Mesenchymal stem cell (in vitro differentiated cells and primary cell): Measurements from ENCODE around the gene PCDHGA9.
"Not testable (repeated sequence)": the region's sequence is repeated elsewhere in the genome, so short reads cannot be mapped to it uniquely, and the experiment has no call there.

ENCODE experiments used
- DNase-seq: peaks from one replicate; pipeline ENCODE4 v3.0.0-alpha.2; 2013
- H2AFZ ChIP-seq: one replicate; pipeline ENCODE4 v1.6.1; 2013; ENCODE audit warnings: low read depth, mild to moderate bottlenecking, control low read depth, inconsistent platforms, low read length, moderate library complexity
- H2AK5ac ChIP-seq: 2 replicates; pipeline ENCODE4 v1.6.1; 2013; ENCODE audit warnings: low read length, moderate library complexity, mild to moderate bottlenecking, inconsistent platforms; ENCODE audit not compliant: severe bottlenecking
- H2BK120ac ChIP-seq: one replicate; pipeline ENCODE4 v1.6.1; 2013; ENCODE audit warnings: low read depth, mild to moderate bottlenecking, inconsistent platforms, low read length, moderate library complexity
- H2BK12ac ChIP-seq, 2 experiments: one replicate each; pipeline ENCODE4 v1.6.1; 2013; ENCODE audit warnings: inconsistent platforms in 2 of 2, low read length in 2 of 2, mild to moderate bottlenecking in 2 of 2, moderate library complexity in 2 of 2, control low read depth in 1 of 2
- H2BK15ac ChIP-seq: one replicate; pipeline ENCODE4 v1.6.1; 2013; ENCODE audit warnings: mild to moderate bottlenecking, low read depth, inconsistent platforms; ENCODE audit not compliant: poor library complexity, severe bottlenecking
- H2BK5ac ChIP-seq: 2 replicates; pipeline ENCODE4 v1.6.1; 2013; ENCODE audit warnings: low read depth, mild to moderate bottlenecking, low read length, control low read depth, inconsistent platforms; ENCODE audit not compliant: poor library complexity, severe bottlenecking
- H3K14ac ChIP-seq, 2 experiments: one replicate each; pipeline ENCODE4 v1.6.1; 2013; ENCODE audit warnings: inconsistent platforms in 2 of 2, low read length in 2 of 2, control low read depth in 1 of 2, mild to moderate bottlenecking in 1 of 2, moderate library complexity in 1 of 2
- H3K18ac ChIP-seq, 2 experiments: one replicate each; pipeline ENCODE4 v1.6.1; 2013; ENCODE audit warnings: inconsistent platforms in 2 of 2, low read length in 2 of 2, control low read depth in 1 of 2, low read depth in 1 of 2, mild to moderate bottlenecking in 1 of 2
- H3K23ac ChIP-seq, 2 experiments: one replicate each; pipeline ENCODE4 v1.6.1; 2013; ENCODE audit warnings: inconsistent platforms in 2 of 2, low read length in 2 of 2, mild to moderate bottlenecking in 2 of 2, moderate library complexity in 2 of 2, control low read depth in 1 of 2
- H3K27ac ChIP-seq: 2 replicates; pipeline ENCODE4 v1.5.1; 2013; ENCODE audit warnings: mild to moderate bottlenecking, moderate library complexity, low read length, control low read depth, inconsistent platforms; ENCODE audit not compliant: poor library complexity, severe bottlenecking
- H3K27me3 ChIP-seq, 2 experiments: 2 replicates each; pipeline versions ENCODE4 v1.6.1 to v1.7.0; 2013; ENCODE audit warnings: low read length in 2 of 2, mild to moderate bottlenecking in 2 of 2, moderate library complexity in 2 of 2, control low read depth in 1 of 2, inconsistent platforms in 1 of 2; ENCODE audit not compliant: control insufficient read depth in 1 of 2, insufficient read depth in 1 of 2
- H3K36me3 ChIP-seq, 2 experiments: 2 replicates each; pipeline versions ENCODE4 v1.6.1 to v1.7.0; 2013; ENCODE audit warnings: low read length in 2 of 2, control low read depth in 1 of 2, inconsistent platforms in 1 of 2, low read depth in 1 of 2, mild to moderate bottlenecking in 1 of 2; ENCODE audit not compliant: insufficient read depth in 2 of 2, control insufficient read depth in 1 of 2
- H3K4ac ChIP-seq, 2 experiments: one replicate each; pipeline ENCODE4 v1.6.1; 2013; ENCODE audit warnings: inconsistent platforms in 2 of 2, low read length in 2 of 2, mild to moderate bottlenecking in 2 of 2, moderate library complexity in 2 of 2, control low read depth in 1 of 2, low read depth in 1 of 2
- H3K4me1 ChIP-seq: 2 replicates; pipeline ENCODE4 v1.6.1; 2013; ENCODE audit warnings: low read depth, low read length, control low read depth; ENCODE audit not compliant: control insufficient read depth, insufficient read depth
- H3K4me2 ChIP-seq: 2 replicates; pipeline ENCODE4 v1.6.1; 2013; ENCODE audit warnings: low read length, mild to moderate bottlenecking, inconsistent platforms; ENCODE audit not compliant: poor library complexity, severe bottlenecking
- H3K4me3 ChIP-seq, 2 experiments: 2 replicates each; pipeline versions ENCODE4 v1.5.1 to v1.7.0; 2013; ENCODE audit warnings: low read length in 2 of 2, mild to moderate bottlenecking in 2 of 2, control low read depth in 1 of 2, low read depth in 1 of 2; ENCODE audit not compliant: insufficient read depth in 1 of 2
- H3K79me1 ChIP-seq: replicated peaks from 2 replicates; pipeline ENCODE4 v1.6.1; 2013; ENCODE audit warnings: mild to moderate bottlenecking, control low read depth, low read length, inconsistent platforms; ENCODE audit not compliant: poor library complexity, severe bottlenecking
- H3K9ac ChIP-seq: 2 replicates; pipeline ENCODE4 v1.7.0; 2013; ENCODE audit warnings: mild to moderate bottlenecking, low read length, moderate library complexity
- H3K9me3 ChIP-seq: 2 replicates; pipeline ENCODE4 v1.7.0; 2013; ENCODE audit warnings: mild to moderate bottlenecking, low read length; ENCODE audit not compliant: control insufficient read depth
- H4K8ac ChIP-seq: one replicate; pipeline ENCODE4 v1.6.1; 2013; ENCODE audit warnings: inconsistent platforms, mild to moderate bottlenecking, low read length, moderate library complexity
- H4K91ac ChIP-seq: one replicate; pipeline ENCODE4 v1.6.1; 2013; ENCODE audit warnings: mild to moderate bottlenecking, low read length, inconsistent platforms
- WGBS: methylation state at CpG from one replicate; pipeline ENCODE4 v1.1.7; 2013; ENCODE audit warnings: mixed read lengths; 5-methylcytosine and 5-hydroxymethylcytosine counted together

PCDHGA9 gene

GRCh38 chr5:141399555-141400258, 2.9 kb upstream of the PCDHGA9 start:
- no peak overlapping the region for H2BK12ac ChIP-seq
- H3K23ac ChIP-seq: no peak overlapping the region
- no peak overlapping the region for H3K4me2 ChIP-seq
- no peaks in the 10 kb centered on the region for H3K4me1 ChIP-seq
- WGBS: 96% methylated on average over 61 of the region's 61 CpGs
- H3K9ac ChIP-seq: no peak overlapping the region
- no peak overlapping the region for H2AFZ ChIP-seq
- H3K4ac ChIP-seq: no peak overlapping the region
- no peak overlapping the region for H2AK5ac ChIP-seq
- H3K4me3 ChIP-seq: peak overlapping the region; percentile 4 to 70
- H4K8ac ChIP-seq: no peak overlapping the region
- H4K91ac ChIP-seq: no peak overlapping the region
- H3K9me3 ChIP-seq: peaks cover 60% of the 10 kb centered on the region
- no peak overlapping the region for H3K18ac ChIP-seq
- DNase-seq: no peak
- H2BK120ac ChIP-seq: no peak overlapping the region
- no peak overlapping the region for H3K27ac ChIP-seq
- H3K14ac ChIP-seq: no peak overlapping the region
- no peak overlapping the region for H2BK15ac ChIP-seq
- H3K36me3 ChIP-seq: peaks cover 0 to 26% of the 10 kb centered on the region in 2 experiments
- H3K79me1 ChIP-seq: peaks cover 15% of the 10 kb centered on the region
- H2BK5ac ChIP-seq: no peak overlapping the region
- no peaks in the 10 kb centered on the region for H3K27me3 ChIP-seq

- Histone ChIP-seq H3K4me3 (peak overlapping the region in 1 of 2 experiments; percentile 75), H4K91ac (no peak overlapping the region), H4K8ac (no peak overlapping the region), H2BK15ac (no peak overlapping the region), H3K4me2 (no peak overlapping the region), H3K4ac (no peak overlapping the region), H3K9me3 (peaks cover 54% of the 10 kb centered on the region), H3K4me1 (no peaks in the 10 kb centered on the region), H2AK5ac (no peak overlapping the region), H3K18ac (no peak overlapping the region), H3K27me3 (no peaks in the 10 kb centered on the region), H3K23ac (no peak overlapping the region), H2BK120ac (no peak overlapping the region), H3K27ac (no peak overlapping the region), H2AFZ (no peak overlapping the region), H2BK5ac (no peak overlapping the region), H3K79me1 (peaks cover 13% of the 10 kb centered on the region), H3K36me3 (peaks cover 0 to 28% of the 10 kb centered on the region in 2 experiments), H3K9ac (no peak overlapping the region), H3K14ac (no peak overlapping the region), H2BK12ac (no peak overlapping the region)
- DNase-seq: no peak
- 98% methylated on average over 20 of the region's 22 CpGs for WGBS
Measured at GRCh38 chr5:141403387-141403786, 809 bp downstream of the PCDHGA9 start.

GRCh38 chr5:141407790-141408505, 5.4 kb downstream of the PCDHGA9 start, which contains the start of gene PCDHGB6:
TSS of gene PCDHGB6 (plus strand) at chr5:141408021. CDS start at chr5:141408203, 182 bp downstream.
- Histone ChIP-seq H3K27me3 (peaks cover 0 to 17% of the 10 kb centered on the region in 2 experiments), H4K91ac (peak within 1 kb of the TSS; percentile 90), H3K9ac (peak within 1 kb of the TSS; percentile 26), H3K4me3 (peak within 1 kb of the TSS; percentile 57 to 72), H3K18ac (peak within 1 kb of the TSS; percentile 16 to 67), H3K9me3 (peaks cover 39% of the 10 kb centered on the region), H3K4me2 (peak within 1 kb of the TSS; percentile 35), H4K8ac (peak within 1 kb of the TSS; percentile 64), H2AFZ (peak within 1 kb of the TSS; percentile 55), H3K79me1 (peaks cover 24% of the 10 kb centered on the region), H3K36me3 (peaks cover 0 to 24% of the 10 kb centered on the region in 2 experiments)
- not testable (repeated sequence) for H3K23ac ChIP-seq, H3K4me1 ChIP-seq, H2BK120ac ChIP-seq, H3K4ac ChIP-seq, H2BK12ac ChIP-seq, H2BK5ac ChIP-seq, H2BK15ac ChIP-seq, H3K14ac ChIP-seq, H2AK5ac ChIP-seq, H3K27ac ChIP-seq
- peak; percentile 83 for DNase-seq
- 4% methylated on average over 47 of the region's 51 CpGs for WGBS
